ENCODE data around the gene TCEAL3. TPM values are rescaled to one million over a fixed set of nuclear protein-coding genes. Genes with fewer than 3 reads are reported as not detected.
"Not testable (repeated sequence)": the region's sequence is repeated elsewhere in the genome, so short reads cannot be mapped to it uniquely, and the experiment has no call there.

Gene TCEAL3
- polyA plus RNA-seq, 1 donor: 14.2 TPM

DNA sequence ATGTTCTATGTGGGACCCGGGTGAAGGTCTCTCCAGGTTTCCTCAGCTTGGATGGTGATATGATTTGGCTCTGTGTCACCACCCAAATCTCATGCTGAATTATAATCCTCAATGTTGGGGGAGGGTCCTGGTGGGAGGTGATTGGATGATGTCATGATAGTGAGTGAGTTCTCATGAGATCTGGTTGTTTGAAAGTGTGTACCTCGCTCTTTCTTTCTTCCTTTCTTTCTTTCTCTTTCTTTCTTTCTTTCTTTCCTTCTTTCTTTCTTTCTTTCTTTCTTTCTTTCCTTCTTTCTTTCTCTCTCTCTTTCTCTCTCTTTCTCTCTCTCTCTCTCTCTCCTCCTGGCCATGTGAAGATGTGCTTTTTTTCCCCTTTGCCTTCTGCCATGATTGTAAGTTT, 51.7 kb downstream of the TCEAL3 start:
- H3K9me3 ChIP-seq (ENCODE audit: control insufficient read depth, low read depth, low read length); DNase-seq; H3K27me3 ChIP-seq (ENCODE audit: control insufficient read depth, insufficient read depth, low read length); H3K36me3 ChIP-seq (ENCODE audit: control insufficient read depth, insufficient read depth, low read length); H3K4me1 ChIP-seq (ENCODE audit: control insufficient read depth, insufficient read depth, low read length); H3K27ac ChIP-seq (ENCODE audit: low read length); H3K4me3 ChIP-seq (ENCODE audit: low read length): not testable (repeated sequence)
- WGBS (ENCODE audit: insufficient coverage, low lambda C conversion rate): 80% methylated on average over 1 of the region's 2 CpGs

Other genes starting within 250 kb of the TCEAL3 start
- 191 TPM for gene BEX3, start 231.4 kb upstream of the TCEAL3 start, polyA plus RNA-seq
- gene RAB40A, start 88.5 kb upstream of the TCEAL3 start, polyA plus RNA-seq: 1.8 TPM
- 102 TPM for gene TCEAL4, start 22.4 kb upstream of the TCEAL3 start, polyA plus RNA-seq
- 31.0 TPM for gene TCEAL1, start 21.0 kb downstream of the TCEAL3 start, polyA plus RNA-seq
- 357 TPM for gene MORF4L2, start 78.7 kb downstream of the TCEAL3 start, polyA plus RNA-seq
- 0.43 TPM for gene TMEM31, start 102.9 kb downstream of the TCEAL3 start, polyA plus RNA-seq
- 32.0 TPM for gene PLP1, start 168.9 kb downstream of the TCEAL3 start, polyA plus RNA-seq
- gene RAB9B, start 224.3 kb downstream of the TCEAL3 start, polyA plus RNA-seq: 3.2 TPM